ENCODE results near the gene LARGE1. TPM values are rescaled to one million over a fixed set of nuclear protein-coding genes. Genes with fewer than 3 reads are reported as not detected.
A peak's percentile ranks its signal among the peaks of the same experiment; 100 is the strongest.
"Not testable (repeated sequence)": the region's sequence is repeated elsewhere in the genome, so short reads cannot be mapped to it uniquely, and the experiment has no call there.

The LARGE1 gene
- total and polyA plus RNA-seq, 5 donors = 23.8 to 100.0 (median 73.1) TPM

DNA sequence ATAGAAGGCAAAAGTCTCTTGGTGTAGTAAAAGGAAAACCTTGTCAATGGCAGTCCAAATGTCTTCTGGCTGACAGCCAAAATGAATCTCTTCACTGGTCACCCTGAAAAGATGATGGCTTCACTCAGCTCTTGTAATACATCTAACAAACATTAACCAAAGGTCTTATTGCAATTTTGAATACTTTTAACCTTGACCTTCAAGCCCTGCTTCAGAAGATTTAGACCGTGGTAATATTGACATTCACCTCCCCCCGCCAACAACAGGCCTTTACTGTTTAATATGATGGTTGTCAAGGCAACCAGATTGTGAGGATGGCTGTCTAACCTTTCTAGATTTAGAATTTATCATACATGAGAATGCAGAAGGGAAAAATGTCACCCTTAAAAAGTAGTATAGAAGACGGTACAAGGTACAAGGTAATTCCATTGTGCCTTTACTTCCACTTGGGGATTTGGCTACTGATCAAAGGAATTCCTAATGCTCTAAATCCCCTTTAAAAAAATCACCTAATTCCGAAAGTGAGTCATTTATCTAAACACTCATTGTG, 342.3 kb downstream of the LARGE1 start:
- H3K27ac ChIP-seq (ENCODE audit: low read length) = no peak overlapping the region
- H3K4me3 ChIP-seq (ENCODE audit: low read length) = no peak overlapping the region
- ATAC-seq (no peak), DNase-seq (no peak)
- H3K9me3 ChIP-seq (ENCODE audit: control insufficient read depth, low read length) = no peaks in the 10 kb centered on the region
- 67% methylated on average over 4 of the region's 4 CpGs for WGBS
- no peaks in the 10 kb centered on the region for H3K4me1 ChIP-seq (ENCODE audit: control insufficient read depth, insufficient read depth, low read length)
- intact Hi-C loops (cut with DNase I) = loop anchor here (5.0 to 10.0 kb wide), 3 partner anchors 53 to 276 kb away; no protein-coding TSS in a partner anchor
- no peaks in the 10 kb centered on the region for H3K27me3 ChIP-seq (ENCODE audit: control insufficient read depth, insufficient read depth)

DNA sequence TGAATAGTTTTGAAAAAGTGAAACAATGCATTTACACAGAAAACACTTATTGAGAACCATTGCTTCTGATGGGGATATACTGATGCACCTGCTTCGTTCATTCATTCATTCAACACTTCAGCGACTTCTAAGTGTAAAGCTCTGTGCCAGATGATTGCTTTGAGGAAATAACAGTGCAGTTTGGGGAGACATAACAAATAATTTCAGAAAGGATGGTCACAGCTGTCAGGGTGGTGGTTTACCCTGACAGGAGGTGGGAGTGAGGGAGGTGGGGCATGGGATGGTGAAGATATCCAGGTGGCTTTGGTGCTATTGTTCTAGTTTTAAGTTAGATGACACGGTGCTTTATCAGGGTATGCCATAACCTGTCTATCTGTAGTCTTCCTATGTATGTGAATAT, 344.1 kb downstream of the LARGE1 start:
- Histone ChIP-seq H3K4me1 (ENCODE audit: control insufficient read depth, insufficient read depth, low read length) (no peaks in the 10 kb centered on the region), H3K27me3 (ENCODE audit: control insufficient read depth, insufficient read depth) (no peaks in the 10 kb centered on the region), H3K9me3 (ENCODE audit: control insufficient read depth, low read length) (no peaks in the 10 kb centered on the region), H3K4me3 (ENCODE audit: low read length) (no peak overlapping the region), H3K27ac (ENCODE audit: low read length) (no peak overlapping the region)
- ATAC-seq = no peak
- DNase-seq = no peak
- 87% methylated on average over 3 of the region's 3 CpGs for WGBS
- intact Hi-C loops (cut with DNase I) = loop anchor here (5.0 to 10.0 kb wide), 3 partner anchors 51 to 274 kb away; no protein-coding TSS in a partner anchor

DNA sequence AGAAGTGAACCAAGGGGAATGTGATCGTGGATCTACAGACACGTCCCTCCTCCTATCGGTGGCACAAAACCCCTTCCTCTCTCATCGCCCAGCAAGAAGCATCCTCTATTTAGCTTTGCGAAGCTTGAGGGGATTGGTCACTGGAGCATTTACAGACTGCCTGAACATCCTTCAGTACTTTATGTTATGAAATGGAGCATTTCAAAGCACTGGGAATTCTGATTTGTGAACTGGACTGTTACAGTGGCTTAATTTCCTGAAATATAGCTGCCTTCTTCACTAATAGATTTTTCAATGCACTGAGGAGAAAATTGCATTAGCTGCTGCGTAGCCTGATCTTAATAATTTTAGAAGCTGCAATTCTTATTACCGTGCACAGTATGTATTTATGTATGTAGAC, 344.5 kb downstream of the LARGE1 start:
- WGBS = 95% methylated on average over 7 of the region's 7 CpGs
- no peak for DNase-seq

DNA sequence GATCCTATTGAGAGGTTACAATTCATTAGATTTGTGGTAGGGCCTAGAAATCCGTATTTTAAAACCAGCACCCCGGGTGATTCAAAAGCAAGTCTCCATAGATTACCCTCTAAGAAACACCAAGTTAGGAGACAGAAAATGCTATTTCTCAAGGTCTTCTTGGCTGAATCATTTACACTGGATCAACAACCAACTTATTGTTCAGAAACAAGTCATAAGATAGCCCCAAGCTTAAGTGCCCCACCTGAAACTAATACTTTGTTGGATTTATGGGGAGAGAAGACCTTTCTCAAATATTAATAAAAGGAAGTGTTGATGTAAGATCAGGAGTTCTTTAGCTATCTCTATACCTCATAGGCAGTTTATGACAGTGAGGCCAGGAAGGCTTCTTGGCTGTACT, 345.2 kb downstream of the LARGE1 start:
- H3K4me3 ChIP-seq (ENCODE audit: low read length) = no peak overlapping the region
- WGBS = 85% methylated on average over 2 of the region's 2 CpGs
- H3K27ac ChIP-seq (ENCODE audit: low read length) = no peak overlapping the region
- intact Hi-C loops (cut with DNase I) = loop anchor here (5.0 to 10.0 kb wide), 3 partner anchors 50 to 273 kb away; no protein-coding TSS in a partner anchor
- no peaks in the 10 kb centered on the region for H3K9me3 ChIP-seq (ENCODE audit: control insufficient read depth, low read length)
- ATAC-seq (no peak), DNase-seq (no peak)
- H3K4me1 ChIP-seq (ENCODE audit: control insufficient read depth, insufficient read depth, low read length) = no peaks in the 10 kb centered on the region
- H3K27me3 ChIP-seq (ENCODE audit: control insufficient read depth, insufficient read depth) = no peaks in the 10 kb centered on the region

More for the DNA sequence above, 344.5 kb downstream of the LARGE1 start:
- H3K4me3 ChIP-seq (ENCODE audit: low read length) = no peak overlapping the region
- no peak overlapping the region for H3K27ac ChIP-seq (ENCODE audit: low read length)
- ATAC-seq = no peak
- intact Hi-C loops (cut with DNase I) = loop anchor here (5.0 to 10.0 kb wide), 3 partner anchors 51 to 273 kb away; no protein-coding TSS in a partner anchor
- H3K9me3 ChIP-seq (ENCODE audit: control insufficient read depth, low read length) = no peaks in the 10 kb centered on the region
- H3K4me1 ChIP-seq (ENCODE audit: control insufficient read depth, insufficient read depth, low read length) = no peaks in the 10 kb centered on the region
- H3K27me3 ChIP-seq (ENCODE audit: control insufficient read depth, insufficient read depth) = no peaks in the 10 kb centered on the region

DNA sequence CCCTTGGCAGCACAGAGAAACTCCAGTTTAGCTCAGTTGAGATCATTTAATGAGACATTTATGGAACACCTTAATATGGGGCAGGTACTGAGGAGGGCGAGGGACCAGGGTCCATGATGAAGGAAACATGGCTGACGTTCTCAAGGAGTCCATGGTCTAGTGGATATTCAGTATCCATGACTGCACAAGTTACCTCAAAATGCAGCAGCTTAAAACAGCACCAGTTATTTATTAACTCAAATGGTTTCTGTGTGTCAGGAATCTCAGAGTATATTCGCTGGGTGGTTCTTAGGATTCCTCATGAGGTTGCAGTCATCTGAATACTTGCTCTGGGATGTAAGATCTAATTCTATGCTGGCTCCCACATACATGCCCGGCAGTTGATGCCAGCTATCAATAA, 346.8 kb downstream of the LARGE1 start:
- H3K4me1 ChIP-seq (ENCODE audit: control insufficient read depth, insufficient read depth, low read length) = peaks cover 7% of the 10 kb centered on the region
- H3K27ac ChIP-seq (ENCODE audit: low read length) = no peak overlapping the region
- H3K9me3 ChIP-seq (ENCODE audit: control insufficient read depth, low read length) = no peaks in the 10 kb centered on the region
- H3K4me3 ChIP-seq (ENCODE audit: low read length) = no peak overlapping the region
- WGBS = 96% methylated on average over 4 of the region's 4 CpGs
- intact Hi-C loops (cut with DNase I) = loop anchor here in 2 of 4 donors (10.0 kb wide), 1 partner anchor 49 kb away; no protein-coding TSS in a partner anchor
- ATAC-seq (no peak), DNase-seq (no peak)
- H3K27me3 ChIP-seq (ENCODE audit: control insufficient read depth, insufficient read depth) = no peaks in the 10 kb centered on the region

DNA sequence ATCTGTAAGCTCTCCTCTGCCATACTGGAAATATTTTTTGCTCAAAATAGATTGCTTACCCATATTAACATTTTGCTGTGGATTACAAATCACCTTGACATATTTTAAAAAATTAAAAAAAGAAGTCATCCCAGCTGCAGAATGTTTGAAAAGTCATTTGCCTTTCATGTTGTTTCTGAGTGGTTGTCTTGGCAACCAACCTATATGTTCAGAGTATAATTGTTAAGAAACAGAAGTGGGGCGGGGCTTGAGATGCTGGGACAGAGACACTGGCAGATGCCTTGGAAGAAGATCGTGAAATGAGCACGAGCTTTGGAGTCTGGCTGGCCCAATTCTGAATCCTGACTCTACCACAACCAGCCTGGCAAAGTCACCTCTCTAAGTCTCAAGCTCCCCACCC, 348.2 kb downstream of the LARGE1 start:
- H3K9me3 ChIP-seq (ENCODE audit: control insufficient read depth, low read length) = no peaks in the 10 kb centered on the region
- ATAC-seq (no peak), DNase-seq (no peak)
- no peak overlapping the region for H3K4me3 ChIP-seq (ENCODE audit: low read length)
- H3K27ac ChIP-seq (ENCODE audit: low read length) = no peak overlapping the region
- H3K4me1 ChIP-seq (ENCODE audit: control insufficient read depth, insufficient read depth, low read length) = peaks cover 7% of the 10 kb centered on the region
- 93% methylated on average over 3 of the region's 3 CpGs for WGBS
- intact Hi-C loops (cut with DNase I) = loop anchor here in 2 of 4 donors (10.0 kb wide), 1 partner anchor 47 kb away; no protein-coding TSS in a partner anchor
- no peaks in the 10 kb centered on the region for H3K27me3 ChIP-seq (ENCODE audit: control insufficient read depth, insufficient read depth)

DNA sequence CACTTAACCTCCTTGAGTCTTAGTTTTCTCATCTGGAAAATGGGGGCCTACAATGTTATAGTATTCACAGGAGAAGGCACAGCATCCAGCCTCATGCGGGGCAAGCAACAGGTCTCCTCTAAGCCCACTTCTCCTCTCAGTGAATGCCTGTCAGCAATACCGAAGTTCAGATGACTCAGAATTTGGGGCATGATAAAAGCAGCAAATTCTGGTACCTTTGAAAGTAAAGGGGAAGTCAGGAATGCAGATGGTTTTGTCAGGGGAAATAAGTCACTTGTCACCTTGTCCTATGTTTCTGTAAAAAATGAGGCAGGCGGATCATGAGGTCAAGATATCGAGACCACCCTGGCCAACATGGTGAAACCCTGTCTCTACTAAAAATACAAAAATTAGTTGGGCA, 350.2 kb downstream of the LARGE1 start:
- DNase-seq (no peak), ATAC-seq (no peak)
- Histone ChIP-seq H3K4me3 (ENCODE audit: low read length) (no peak overlapping the region), H3K27me3 (ENCODE audit: control insufficient read depth, insufficient read depth) (no peaks in the 10 kb centered on the region), H3K4me1 (ENCODE audit: control insufficient read depth, insufficient read depth, low read length) (peaks cover 7% of the 10 kb centered on the region), H3K9me3 (ENCODE audit: control insufficient read depth, low read length) (no peaks in the 10 kb centered on the region), H3K27ac (ENCODE audit: low read length) (no peak overlapping the region)
- 91% methylated on average over 4 of the region's 4 CpGs for WGBS
- intact Hi-C loops (cut with DNase I) = loop anchor here in 2 of 4 donors (10.0 kb wide), 1 partner anchor 45 kb away; no protein-coding TSS in a partner anchor

DNA sequence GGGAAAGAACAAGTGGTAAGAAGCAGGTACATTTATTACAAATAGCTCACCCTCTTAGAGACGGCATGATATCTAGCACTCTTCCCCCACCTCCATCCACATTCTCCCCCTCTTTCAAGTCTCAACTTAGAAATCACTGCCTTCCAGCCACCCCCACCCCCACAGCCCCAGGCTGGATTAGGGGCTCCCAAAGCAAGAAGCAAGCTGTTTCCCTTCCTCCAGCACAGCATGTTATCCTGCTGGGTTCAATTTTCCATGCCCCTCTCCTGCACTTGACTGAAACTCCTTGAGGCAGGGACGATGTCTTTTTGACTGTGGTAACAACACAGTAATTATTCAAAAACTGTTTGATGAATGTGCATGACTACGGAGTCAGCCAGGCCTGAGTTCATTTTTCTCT, 350.7 kb downstream of the LARGE1 start:
- Histone ChIP-seq H3K4me1 (ENCODE audit: control insufficient read depth, insufficient read depth, low read length) (peaks cover 7% of the 10 kb centered on the region), H3K27ac (ENCODE audit: low read length) (no peak overlapping the region), H3K9me3 (ENCODE audit: control insufficient read depth, low read length) (no peaks in the 10 kb centered on the region), H3K4me3 (ENCODE audit: low read length) (no peak overlapping the region), H3K27me3 (ENCODE audit: control insufficient read depth, insufficient read depth) (no peaks in the 10 kb centered on the region)
- intact Hi-C loops (cut with DNase I) = no loop called here
- ATAC-seq (no peak), DNase-seq (no peak)
- 46% methylated on average over 3 of the region's 3 CpGs for WGBS

DNA sequence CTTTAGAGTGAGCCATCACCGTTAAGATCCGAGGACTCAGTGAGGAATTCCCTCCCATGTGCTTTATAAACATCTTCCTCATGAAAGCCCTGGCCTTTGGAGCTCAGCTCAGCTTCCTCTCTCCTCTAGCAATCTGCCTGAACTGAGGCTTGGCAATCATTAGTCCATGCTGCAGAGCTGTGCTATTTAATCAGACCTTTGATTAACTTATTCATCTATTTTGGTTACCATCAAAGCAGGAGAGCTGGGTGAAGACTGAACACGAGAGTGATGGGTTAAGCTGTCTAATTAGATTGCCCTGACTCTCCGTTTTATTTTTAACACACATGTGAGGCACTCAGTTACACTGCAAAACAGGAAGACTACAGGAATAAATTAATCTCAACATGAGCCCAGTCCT, 351.3 kb downstream of the LARGE1 start:
- DNase-seq (no peak), ATAC-seq (no peak)
- no peak overlapping the region for H3K4me3 ChIP-seq (ENCODE audit: low read length)
- intact Hi-C loops (cut with DNase I) = no loop called here
- H3K9me3 ChIP-seq (ENCODE audit: control insufficient read depth, low read length) = no peaks in the 10 kb centered on the region
- 25% methylated on average over 4 of the region's 4 CpGs for WGBS
- peaks cover 7% of the 10 kb centered on the region for H3K4me1 ChIP-seq (ENCODE audit: control insufficient read depth, insufficient read depth, low read length)
- no peak overlapping the region for H3K27ac ChIP-seq (ENCODE audit: low read length)
- H3K27me3 ChIP-seq (ENCODE audit: control insufficient read depth, insufficient read depth) = no peaks in the 10 kb centered on the region

DNA sequence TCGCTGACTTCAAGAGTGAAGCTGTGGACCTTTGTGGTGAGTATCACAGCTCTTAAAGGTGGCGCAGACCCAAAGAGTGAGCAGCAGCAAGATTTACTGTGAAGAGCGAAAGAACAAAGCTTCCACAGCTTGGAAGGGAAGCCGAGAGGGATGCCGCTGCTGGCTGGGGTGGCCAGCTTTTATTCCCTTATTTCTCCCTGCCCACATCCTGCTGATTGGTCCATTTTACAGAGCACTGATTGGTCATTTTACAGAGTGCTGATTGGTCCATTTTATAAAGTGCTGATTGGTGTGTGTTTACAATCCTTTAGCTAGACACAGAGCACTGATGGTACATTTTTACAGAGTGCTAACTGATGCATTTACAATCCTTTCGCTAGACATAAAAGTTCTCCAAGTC, 353.8 kb downstream of the LARGE1 start:
- 93% methylated on average over 6 of the region's 6 CpGs for whole genome bisulfite sequencing
- intact Hi-C loops (cut with DNase I); H3K4me1 ChIP-seq (ENCODE audit: control insufficient read depth, insufficient read depth, low read length); DNase-seq; H3K27me3 ChIP-seq (ENCODE audit: control insufficient read depth, insufficient read depth); H3K9me3 ChIP-seq (ENCODE audit: control insufficient read depth, low read length); ATAC-seq; H3K27ac ChIP-seq (ENCODE audit: low read length); H3K4me3 ChIP-seq (ENCODE audit: low read length): not testable (repeated sequence)

DNA sequence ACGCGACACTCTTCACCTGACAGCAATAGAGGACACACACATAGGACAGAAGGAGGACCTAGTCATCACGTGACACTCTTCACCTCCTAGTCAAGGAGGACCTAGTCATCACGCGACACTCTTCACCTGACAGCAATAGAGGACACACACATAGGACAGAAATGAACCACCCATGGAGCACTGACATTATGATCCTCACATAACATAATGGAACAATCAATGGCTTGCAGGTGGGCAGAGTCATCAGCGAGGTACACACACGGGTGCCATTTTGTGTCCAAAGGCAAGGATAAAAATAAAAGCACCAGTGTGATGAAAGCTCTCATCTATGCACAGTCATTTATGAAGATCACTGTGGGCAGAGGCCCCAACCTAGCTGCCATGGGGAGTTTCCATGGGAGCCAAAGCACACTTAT, 354.7 kb downstream of the LARGE1 start:
- H3K27me3 ChIP-seq (ENCODE audit: control insufficient read depth, insufficient read depth) = no peaks in the 10 kb centered on the region
- H3K9me3 ChIP-seq (ENCODE audit: control insufficient read depth, low read length) = no peaks in the 10 kb centered on the region
- DNase-seq (peak in 2 of 3 donors; percentile 32 to 57), ATAC-seq (peak; percentile 96 to 98)
- H3K4me1 ChIP-seq (ENCODE audit: control insufficient read depth, insufficient read depth, low read length) = peaks cover 7% of the 10 kb centered on the region
- intact Hi-C loops (cut with DNase I) = no loop called here
- H3K27ac ChIP-seq (ENCODE audit: low read length) = no peak overlapping the region
- WGBS = 70% methylated on average over 7 of the region's 7 CpGs
- H3K4me3 ChIP-seq (ENCODE audit: low read length) = no peak overlapping the region

Data from right cardiac atrium (tissue), 5 donors.